Measurements from ENCODE around the gene MADCAM1.

DNA sequence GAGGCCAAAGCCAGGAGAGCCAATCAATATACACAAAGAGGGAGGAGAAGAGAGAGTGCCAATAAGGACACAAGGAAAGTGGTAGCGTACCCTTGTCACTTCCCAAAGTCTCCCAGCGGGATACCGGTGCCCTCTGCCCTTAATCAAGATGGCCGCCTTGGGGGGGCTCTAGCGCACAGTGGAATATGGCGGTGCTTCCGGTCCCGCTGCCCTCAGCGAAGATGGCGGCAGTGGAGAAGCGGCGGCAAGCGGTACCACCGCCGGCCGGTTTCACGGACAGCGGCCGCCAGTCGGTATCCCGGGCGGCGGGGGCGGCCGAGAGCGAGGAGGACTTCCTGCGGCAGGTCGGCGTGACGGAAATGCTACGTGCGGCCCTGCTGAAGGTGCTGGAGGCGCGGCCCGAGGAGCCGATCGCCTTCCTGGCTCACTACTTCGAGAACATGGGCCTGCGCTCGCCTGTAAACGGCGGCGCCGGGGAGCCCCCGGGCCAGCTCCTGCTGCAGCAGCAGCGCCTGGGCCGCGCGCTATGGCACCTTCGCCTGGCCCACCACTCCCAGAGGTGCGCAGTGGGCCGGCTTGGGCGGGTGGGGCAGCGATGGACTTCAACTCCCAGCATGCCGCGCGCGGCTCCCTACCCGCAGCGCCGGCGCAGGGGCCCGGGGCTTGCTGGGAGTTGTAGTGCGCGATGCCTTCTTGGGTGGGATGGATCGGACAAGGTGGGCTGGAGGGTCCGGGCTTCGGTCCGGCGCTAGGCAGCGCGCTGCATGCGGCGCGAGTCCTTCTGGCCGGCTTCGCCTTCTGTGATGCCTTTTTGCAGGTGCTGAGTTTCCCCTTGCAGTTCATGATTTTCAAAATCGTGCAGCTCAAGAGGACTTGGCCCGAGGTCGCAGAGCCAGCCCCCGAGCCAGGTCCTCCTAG lies 11.3 kb downstream of the MADCAM1 start, which contains the start of gene TPGS1:
- TF ChIP-seq GATA2 (IDR thresholded peaks at IDR 0.05; ENCODE audit: low read depth, low read length) (no peak), GATA3 (IDR thresholded peaks at IDR 0.05; ENCODE audit: low read depth, low read length) (no peak)
